K562 treated with DMSO at 1 percent for 4 hours (cell line): ENCODE results near the gene IQCF2. TPM values are rescaled to one million over a fixed set of nuclear protein-coding genes. Genes with fewer than 3 reads are reported as not detected.

ENCODE experiments used
- total RNA-seq: library from RNA; unstranded; fragments of 300-600 nt; gene quantifications from 2 replicates; pipeline ENCODE4 v1.2.3, GENCODE V29; 2022; ENCODE audit not compliant: insufficient read depth

IQCF2 gene
- not detected in 2 replicates for total RNA-seq

GRCh38 chr3:51860703-51861665 lies at the start of gene IQCF2:
Gene IQCF2 (plus strand): TSS chr3:51861615. CDS start chr3:51861667, 52 bp downstream.

GRCh38 chr3:51875501-51875900 lies 14.1 kb downstream of the IQCF2 start, which contains the start of gene IQCF5:
Gene IQCF5 (minus strand): TSS chr3:51875601. CDS start chr3:51875531, 70 bp downstream.

Other genes with a start within 250 kb of the IQCF2 start
- gene TEX264, start 190.4 kb upstream of the IQCF2 start, total RNA-seq, result 30.9 and 32.9 TPM in 2 replicates
- gene GRM2, start 154.5 kb upstream of the IQCF2 start, total RNA-seq, result not detected in 2 replicates
- not detected in 2 replicates for gene IQCF6, start 82.4 kb upstream of the IQCF2 start, total RNA-seq
- not detected in 2 replicates for gene IQCF5, start 14.0 kb downstream of the IQCF2 start, total RNA-seq
- gene IQCF1, start 41.7 kb downstream of the IQCF2 start, total RNA-seq, result not detected in 2 replicates
- gene RRP9, start 80.3 kb downstream of the IQCF2 start, total RNA-seq, result 19.2 and 27.0 TPM in 2 replicates
- gene PARP3, start 80.7 kb downstream of the IQCF2 start, total RNA-seq, result 4.2 and 5.1 TPM in 2 replicates
- 0.38 TPM in 1 of 2 replicates, not detected in the other for gene GPR62, start 93.8 kb downstream of the IQCF2 start, total RNA-seq
- gene PCBP4, start 105.8 kb downstream of the IQCF2 start, total RNA-seq, result 13.6 and 14.1 TPM in 2 replicates
- gene ABHD14B, start 112.4 kb downstream of the IQCF2 start, total RNA-seq, result 60.7 and 81.3 TPM in 2 replicates
- gene ABHD14A, start 113.4 kb downstream of the IQCF2 start, total RNA-seq, result 15.3 and 17.4 TPM in 2 replicates
- gene ACY1, start 121.9 kb downstream of the IQCF2 start, total RNA-seq, result 57.4 and 103 TPM in 2 replicates
- 2,779 and 2,851 TPM in 2 replicates for gene RPL29, start 134.3 kb downstream of the IQCF2 start, total RNA-seq
- gene DUSP7, start 195.0 kb downstream of the IQCF2 start, total RNA-seq, result 6.8 and 9.7 TPM in 2 replicates